ENCODE results near the gene OR6B3.

The OR6B3 gene

DNA sequence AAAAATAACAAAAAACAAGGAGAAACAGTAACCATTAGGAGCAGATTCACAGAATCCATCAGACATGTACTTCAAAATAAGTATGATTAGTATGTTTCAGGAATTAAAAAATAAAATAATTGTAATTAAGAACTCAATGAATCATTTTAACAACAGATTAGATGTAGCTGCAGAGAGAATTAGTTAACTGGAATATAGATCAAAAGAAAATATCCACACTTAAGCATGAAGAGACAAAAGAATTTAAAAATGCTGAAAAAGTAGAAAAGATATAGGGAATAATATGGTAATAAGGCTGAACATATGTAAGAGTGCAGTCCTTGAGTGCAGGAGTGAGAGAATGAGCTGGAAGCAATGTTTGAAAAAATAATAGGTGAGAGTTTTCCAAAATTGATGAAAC, 24.1 kb upstream of the OR6B3 start:
- no peak overlapping the region for H3K4me3 ChIP-seq (ENCODE audit: control insufficient read depth, low read depth, low read length)
- TF ChIP-seq, protein P1, sequence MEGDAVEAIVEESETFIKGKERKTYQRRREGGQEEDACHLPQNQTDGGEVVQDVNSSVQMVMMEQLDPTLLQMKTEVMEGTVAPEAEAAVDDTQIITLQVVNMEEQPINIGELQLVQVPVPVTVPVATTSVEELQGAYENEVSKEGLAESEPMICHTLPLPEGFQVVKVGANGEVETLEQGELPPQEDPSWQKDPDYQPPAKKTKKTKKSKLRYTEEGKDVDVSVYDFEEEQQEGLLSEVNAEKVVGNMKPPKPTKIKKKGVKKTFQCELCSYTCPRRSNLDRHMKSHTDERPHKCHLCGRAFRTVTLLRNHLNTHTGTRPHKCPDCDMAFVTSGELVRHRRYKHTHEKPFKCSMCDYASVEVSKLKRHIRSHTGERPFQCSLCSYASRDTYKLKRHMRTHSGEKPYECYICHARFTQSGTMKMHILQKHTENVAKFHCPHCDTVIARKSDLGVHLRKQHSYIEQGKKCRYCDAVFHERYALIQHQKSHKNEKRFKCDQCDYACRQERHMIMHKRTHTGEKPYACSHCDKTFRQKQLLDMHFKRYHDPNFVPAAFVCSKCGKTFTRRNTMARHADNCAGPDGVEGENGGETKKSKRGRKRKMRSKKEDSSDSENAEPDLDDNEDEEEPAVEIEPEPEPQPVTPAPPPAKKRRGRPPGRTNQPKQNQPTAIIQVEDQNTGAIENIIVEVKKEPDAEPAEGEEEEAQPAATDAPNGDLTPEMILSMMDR (conservative IDR thresholded peaks at IDR 0.05; ENCODE audit: control insufficient read depth, insufficient read depth, low read depth, low read length), result no peak
- no peak for DNase-seq (ENCODE audit: low read depth)

DNA sequence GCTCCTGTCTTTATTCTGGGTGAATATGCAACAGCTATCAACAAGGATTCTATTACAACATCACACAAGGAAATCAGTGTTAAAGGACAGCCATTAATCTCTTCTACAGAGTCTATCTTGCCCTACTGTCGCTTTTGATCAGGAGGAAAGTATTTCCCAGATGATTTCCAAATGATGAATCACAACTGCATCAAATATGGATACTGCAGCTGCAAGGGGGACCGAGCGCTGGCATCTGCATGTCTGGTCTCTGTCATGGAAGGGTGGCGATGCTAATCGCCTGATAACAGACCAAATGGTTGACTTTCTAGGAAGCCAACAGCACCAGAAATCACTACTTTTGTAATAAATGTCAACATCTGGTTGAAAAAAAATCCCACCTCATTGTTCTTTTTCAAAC, 21.2 kb upstream of the OR6B3 start:
- H3K4me3 ChIP-seq (ENCODE audit: control insufficient read depth, low read depth, low read length), result no peak overlapping the region
- TF ChIP-seq, protein P1 (conservative IDR thresholded peaks at IDR 0.05; ENCODE audit: control insufficient read depth, insufficient read depth, low read depth, low read length), result no peak
- no peak for DNase-seq (ENCODE audit: low read depth)

DNA sequence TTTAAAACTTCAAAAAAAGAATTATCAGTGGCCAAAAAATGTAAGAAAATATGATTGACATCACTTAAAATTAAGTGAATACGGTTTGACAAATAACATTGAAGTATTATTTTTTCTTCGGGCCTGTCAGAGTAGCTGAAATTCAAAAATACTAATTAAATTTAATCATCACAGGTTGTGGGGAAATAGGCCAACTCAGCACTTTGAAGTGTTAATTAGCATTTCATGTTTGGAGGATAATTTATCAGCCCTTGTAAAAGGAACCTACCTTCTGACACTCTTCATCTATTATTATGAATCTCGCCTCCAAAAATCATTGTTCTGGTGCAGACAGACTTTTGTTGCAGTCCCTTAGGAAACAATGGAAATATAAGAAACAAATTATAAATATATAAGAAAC, 17.6 kb upstream of the OR6B3 start:
- H3K4me3 ChIP-seq (ENCODE audit: control insufficient read depth, low read depth, low read length), result no peak overlapping the region
- DNase-seq (ENCODE audit: low read depth), result no peak
- TF ChIP-seq, protein P1 (conservative IDR thresholded peaks at IDR 0.05; ENCODE audit: control insufficient read depth, insufficient read depth, low read depth, low read length), result no peak

DNA sequence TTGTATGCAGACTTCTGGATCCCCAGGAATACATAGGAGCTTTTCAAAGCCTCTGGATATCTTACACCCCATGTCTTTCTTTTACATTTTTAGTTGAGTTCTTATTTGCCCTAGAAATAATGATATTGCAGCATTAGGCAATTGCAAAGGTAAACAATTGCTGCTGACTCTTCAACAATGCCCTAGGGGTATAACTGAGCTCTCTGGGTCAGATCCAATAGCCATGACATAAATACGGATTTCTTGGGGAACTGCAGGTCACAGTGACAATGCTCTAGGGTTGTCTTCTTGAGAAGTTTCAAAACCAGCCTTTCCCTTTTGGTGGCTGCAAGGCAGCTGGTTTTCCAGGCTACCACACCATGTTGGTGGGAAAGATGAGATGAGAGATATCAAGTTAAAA, 16.5 kb upstream of the OR6B3 start:
- no peak overlapping the region for H3K4me3 ChIP-seq (ENCODE audit: control insufficient read depth, low read depth, low read length)
- TF ChIP-seq, protein P1 (conservative IDR thresholded peaks at IDR 0.05; ENCODE audit: control insufficient read depth, insufficient read depth, low read depth, low read length), result no peak
- DNase-seq (ENCODE audit: low read depth), result no peak

DNA sequence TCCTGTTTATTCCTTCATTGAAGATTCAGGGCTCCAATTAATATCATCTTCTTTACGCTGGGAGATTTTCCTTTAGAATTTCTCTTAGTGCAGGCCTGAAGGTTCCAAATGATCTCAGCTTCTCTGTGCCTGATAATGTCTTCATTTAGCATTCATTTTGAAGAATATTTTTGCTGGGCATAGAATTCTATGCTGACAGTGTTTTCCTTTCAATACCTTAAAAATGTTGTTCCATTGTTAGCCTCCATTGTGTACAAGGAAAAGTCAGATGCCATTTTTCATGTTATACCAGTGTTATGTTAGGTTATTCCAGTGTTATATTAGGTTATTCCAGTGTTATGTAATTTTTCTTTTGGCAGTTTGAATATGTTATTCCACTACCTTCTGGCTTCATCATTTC, 14.9 kb upstream of the OR6B3 start:
- TF ChIP-seq, protein P1 (conservative IDR thresholded peaks at IDR 0.05; ENCODE audit: control insufficient read depth, insufficient read depth, low read depth, low read length), result no peak
- no peak for DNase-seq (ENCODE audit: low read depth)
- H3K4me3 ChIP-seq (ENCODE audit: control insufficient read depth, low read depth, low read length), result no peak overlapping the region

DNA sequence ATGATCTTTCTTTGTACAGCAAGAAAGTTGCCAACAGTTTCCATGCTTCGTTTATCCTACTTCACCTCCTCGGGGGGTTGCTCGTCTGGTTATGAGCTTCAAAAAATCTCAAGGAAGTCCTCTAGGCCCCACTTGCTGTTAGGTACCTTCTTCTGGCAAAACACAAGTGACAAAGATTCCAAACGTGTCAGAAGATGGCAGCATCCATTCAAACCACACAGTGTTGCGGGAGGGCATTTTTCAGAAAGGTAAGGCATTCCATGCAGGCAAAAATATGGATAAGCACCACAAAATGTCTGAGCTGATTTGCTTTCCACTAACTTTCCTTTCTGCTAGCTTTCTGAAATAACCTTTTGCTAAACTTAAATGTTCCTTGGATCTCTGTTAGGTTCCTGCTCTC, 13.2 kb upstream of the OR6B3 start:
- TF ChIP-seq, protein P1 (conservative IDR thresholded peaks at IDR 0.05; ENCODE audit: control insufficient read depth, insufficient read depth, low read depth, low read length), result no peak
- no peak for DNase-seq (ENCODE audit: low read depth)
- no peak overlapping the region for H3K4me3 ChIP-seq (ENCODE audit: control insufficient read depth, low read depth, low read length)

DNA sequence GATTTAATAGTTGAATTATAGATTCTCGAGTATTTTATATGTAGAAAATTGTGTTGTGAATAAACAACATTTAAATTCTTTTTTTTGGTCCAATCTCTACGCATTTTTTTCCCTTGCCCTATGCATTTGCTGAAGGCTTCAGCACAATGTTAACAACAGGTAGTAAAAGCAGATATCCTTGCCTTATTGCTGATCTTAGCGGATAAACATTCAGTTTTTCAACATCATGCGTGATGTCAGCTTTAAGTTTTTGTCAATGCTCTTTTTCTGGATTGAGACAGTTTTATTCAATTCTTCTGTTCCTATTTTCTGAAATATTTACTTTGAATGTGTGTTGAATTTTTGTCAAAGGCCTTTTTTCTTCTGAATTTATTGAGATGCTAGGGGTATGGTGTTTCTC, 11.6 kb upstream of the OR6B3 start:
- DNase-seq (ENCODE audit: low read depth), result no peak
- TF ChIP-seq, protein P1 (conservative IDR thresholded peaks at IDR 0.05; ENCODE audit: control insufficient read depth, insufficient read depth, low read depth, low read length), result no peak
- no peak overlapping the region for H3K4me3 ChIP-seq (ENCODE audit: control insufficient read depth, low read depth, low read length)
